ENCODE measurements around the gene TDRD1. TPM values are rescaled to one million over a fixed set of nuclear protein-coding genes. Genes with fewer than 3 reads are reported as not detected.

Gene TDRD1
- total RNA-seq, 1 experiment from 2014 or later: not detected

GRCh38 chr10:114255227-114255626, 76.1 kb downstream of the TDRD1 start:
- no peaks in the 10 kb centered on the region for H3K9me3 Mint-ChIP-seq (ENCODE audit: low read depth, unreplicated experiment)
- H3K4me3 Mint-ChIP-seq (ENCODE audit: low read depth, unreplicated experiment): no peak overlapping the region
- CTCF ChIA-PET: no interaction called here
- intact Hi-C loops (cut with micrococcal nuclease; ENCODE audit: unreplicated experiment): no loop called here
- no TSS peak for BruUV-seq (replicated peaks)
- no peak overlapping the region for H3K27ac Mint-ChIP-seq (ENCODE audit: unreplicated experiment)
- H3K27me3 Mint-ChIP-seq (ENCODE audit: unreplicated experiment): no peaks in the 10 kb centered on the region
- DNase-seq: no peak
- peaks cover 13% of the 10 kb centered on the region for H3K36me3 Mint-ChIP-seq (ENCODE audit: insufficient read depth, unreplicated experiment)
- TF ChIP-seq, protein P1, sequence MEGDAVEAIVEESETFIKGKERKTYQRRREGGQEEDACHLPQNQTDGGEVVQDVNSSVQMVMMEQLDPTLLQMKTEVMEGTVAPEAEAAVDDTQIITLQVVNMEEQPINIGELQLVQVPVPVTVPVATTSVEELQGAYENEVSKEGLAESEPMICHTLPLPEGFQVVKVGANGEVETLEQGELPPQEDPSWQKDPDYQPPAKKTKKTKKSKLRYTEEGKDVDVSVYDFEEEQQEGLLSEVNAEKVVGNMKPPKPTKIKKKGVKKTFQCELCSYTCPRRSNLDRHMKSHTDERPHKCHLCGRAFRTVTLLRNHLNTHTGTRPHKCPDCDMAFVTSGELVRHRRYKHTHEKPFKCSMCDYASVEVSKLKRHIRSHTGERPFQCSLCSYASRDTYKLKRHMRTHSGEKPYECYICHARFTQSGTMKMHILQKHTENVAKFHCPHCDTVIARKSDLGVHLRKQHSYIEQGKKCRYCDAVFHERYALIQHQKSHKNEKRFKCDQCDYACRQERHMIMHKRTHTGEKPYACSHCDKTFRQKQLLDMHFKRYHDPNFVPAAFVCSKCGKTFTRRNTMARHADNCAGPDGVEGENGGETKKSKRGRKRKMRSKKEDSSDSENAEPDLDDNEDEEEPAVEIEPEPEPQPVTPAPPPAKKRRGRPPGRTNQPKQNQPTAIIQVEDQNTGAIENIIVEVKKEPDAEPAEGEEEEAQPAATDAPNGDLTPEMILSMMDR (IDR thresholded peaks at IDR 0.05; ENCODE audit: unreplicated experiment): no peak
- no peaks in the 10 kb centered on the region for H3K4me1 Mint-ChIP-seq (ENCODE audit: low read depth, unreplicated experiment)

DNA sequence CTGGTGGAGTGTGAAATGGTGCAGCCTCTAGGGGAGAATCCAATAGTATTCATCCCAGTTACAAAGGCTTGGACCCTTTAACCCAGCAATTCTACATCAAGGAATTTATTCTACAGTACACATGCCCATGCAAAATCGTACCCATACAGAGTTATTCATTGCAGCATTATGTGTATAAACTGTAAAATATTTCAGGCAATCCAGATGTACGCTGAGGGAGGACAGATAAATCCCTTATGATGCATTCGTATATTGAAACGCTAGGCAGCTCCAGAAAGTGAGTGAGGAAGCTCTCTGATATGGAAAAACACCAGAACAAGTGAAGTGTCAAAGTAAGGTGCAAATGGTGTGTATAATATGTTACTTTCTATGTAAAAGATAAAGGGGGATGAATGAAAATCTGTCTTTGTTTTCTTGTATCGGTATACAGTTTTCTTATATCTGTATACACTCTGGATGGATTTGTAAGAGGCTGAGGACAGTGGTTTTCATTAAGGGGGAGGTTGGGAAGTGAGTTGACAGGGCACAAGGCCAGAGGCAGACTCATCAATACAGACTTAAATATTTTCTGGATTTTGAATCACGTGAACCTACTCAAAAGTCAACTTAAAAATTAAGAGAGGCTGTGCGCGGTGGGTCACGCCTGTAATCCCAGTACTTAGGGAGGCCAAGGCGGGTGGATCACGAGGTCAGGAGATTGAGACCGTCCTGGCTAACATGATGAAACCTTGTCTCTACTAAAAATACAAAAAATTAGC, 77.0 kb downstream of the TDRD1 start:
- Mint-ChIP-seq H3K4me1 (ENCODE audit: low read depth, unreplicated experiment) (no peaks in the 10 kb centered on the region), H3K36me3 (ENCODE audit: insufficient read depth, unreplicated experiment) (peaks cover 13% of the 10 kb centered on the region), H3K9me3 (ENCODE audit: low read depth, unreplicated experiment) (no peaks in the 10 kb centered on the region), H3K27me3 (ENCODE audit: unreplicated experiment) (no peaks in the 10 kb centered on the region), H3K4me3 (ENCODE audit: low read depth, unreplicated experiment) (no peak overlapping the region), H3K27ac (ENCODE audit: unreplicated experiment) (no peak overlapping the region)
- TF ChIP-seq, protein P1 (IDR thresholded peaks at IDR 0.05; ENCODE audit: unreplicated experiment): no peak
- CTCF ChIA-PET: no interaction called here
- BruUV-seq (replicated peaks): no TSS peak
- DNase-seq: no peak
- intact Hi-C loops (cut with micrococcal nuclease; ENCODE audit: unreplicated experiment): no loop called here

- H3K4me1 Mint-ChIP-seq (ENCODE audit: low read depth, unreplicated experiment): no peaks in the 10 kb centered on the region
- no peak for DNase-seq
- H3K36me3 Mint-ChIP-seq (ENCODE audit: insufficient read depth, unreplicated experiment): peaks cover 13% of the 10 kb centered on the region
- CTCF ChIA-PET: no interaction called here
- no peak overlapping the region for H3K4me3 Mint-ChIP-seq (ENCODE audit: low read depth, unreplicated experiment)
- intact Hi-C loops (cut with micrococcal nuclease; ENCODE audit: unreplicated experiment): no loop called here
- H3K9me3 Mint-ChIP-seq (ENCODE audit: low read depth, unreplicated experiment): no peaks in the 10 kb centered on the region
- H3K27ac Mint-ChIP-seq (ENCODE audit: unreplicated experiment): no peak overlapping the region
- no peaks in the 10 kb centered on the region for H3K27me3 Mint-ChIP-seq (ENCODE audit: unreplicated experiment)
- TF ChIP-seq, protein P1 (IDR thresholded peaks at IDR 0.05; ENCODE audit: unreplicated experiment): no peak
- no TSS peak for BruUV-seq (replicated peaks)
These were observed 77.7 kb downstream of the TDRD1 start for GRCh38 chr10:114256822-114257221.

DNA sequence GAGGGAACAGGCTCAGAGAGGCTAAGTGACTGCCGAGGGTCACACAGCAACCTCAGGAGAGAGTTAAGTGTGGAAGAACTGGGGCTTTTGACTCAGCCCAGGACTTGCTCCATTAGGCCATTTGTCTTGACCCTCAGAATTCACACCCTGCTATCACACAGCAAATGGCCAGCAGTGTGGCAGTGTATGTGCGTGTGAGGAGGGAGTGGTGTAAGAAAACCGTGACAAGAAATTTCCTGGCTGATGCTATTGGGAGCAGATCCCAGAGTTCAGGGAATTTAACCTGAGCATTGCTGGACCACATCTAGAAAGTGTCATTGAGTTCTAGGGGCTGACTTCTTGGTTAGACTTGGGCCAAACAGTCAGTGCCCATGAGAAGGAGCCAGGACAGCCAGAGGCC, 78.3 kb downstream of the TDRD1 start:
- CTCF ChIA-PET: no interaction called here
- Mint-ChIP-seq H3K27ac (ENCODE audit: unreplicated experiment) (no peak overlapping the region), H3K27me3 (ENCODE audit: unreplicated experiment) (no peaks in the 10 kb centered on the region), H3K9me3 (ENCODE audit: low read depth, unreplicated experiment) (no peaks in the 10 kb centered on the region), H3K4me3 (ENCODE audit: low read depth, unreplicated experiment) (no peak overlapping the region), H3K36me3 (ENCODE audit: insufficient read depth, unreplicated experiment) (peaks cover 13% of the 10 kb centered on the region), H3K4me1 (ENCODE audit: low read depth, unreplicated experiment) (no peaks in the 10 kb centered on the region)
- TF ChIP-seq, protein P1 (IDR thresholded peaks at IDR 0.05; ENCODE audit: unreplicated experiment): no peak
- no peak for DNase-seq
- BruUV-seq (replicated peaks): no TSS peak
- intact Hi-C loops (cut with micrococcal nuclease; ENCODE audit: unreplicated experiment): no loop called here

All from Calu3 (cell line).